ACC112 (cell line): ENCODE data around the gene ZNF618.

Source experiments
- H2AFZ ChIP-seq: fragments of 200-600 bp; sonication (generic); one replicate; pipeline ENCODE4 v1.6.0; 2017; ENCODE audit warnings: antibody characterized with exemption, low read length; ENCODE audit not compliant: unreplicated experiment
- H3K27ac ChIP-seq: fragments of 200-600 bp; sonication (generic); 2 replicates; pipeline ENCODE4 v1.5.1; 2014; ENCODE audit warnings: low read depth, mild to moderate bottlenecking, antibody characterized with exemption, low read length, moderate library complexity
- H3K27me3 ChIP-seq: fragments of 200-600 bp; sonication (generic); 2 replicates; pipeline ENCODE4 v1.6.1; 2014; ENCODE audit warnings: mild to moderate bottlenecking, antibody characterized with exemption, low read length, moderate library complexity, mixed read lengths; ENCODE audit not compliant: insufficient read depth
- H3K36me3 ChIP-seq: fragments of 200-600 bp; sonication (generic); 2 replicates; pipeline ENCODE4 v1.6.1; 2016; ENCODE audit warnings: mild to moderate bottlenecking, antibody characterized with exemption, low read length, moderate library complexity, mixed read lengths; ENCODE audit not compliant: insufficient read depth
- H3K4me1 ChIP-seq: fragments of 200-600 bp; sonication (generic); one replicate; pipeline ENCODE4 v1.6.1; 2016; ENCODE audit warnings: low read length, mixed read lengths; ENCODE audit not compliant: insufficient read depth, unreplicated experiment, control insufficient read depth
- H3K4me3 ChIP-seq: fragments of 200-600 bp; sonication (generic); 2 replicates; pipeline ENCODE4 v1.5.1; 2014; ENCODE audit warnings: mild to moderate bottlenecking, low read depth, low read length
- H3K79me2 ChIP-seq: fragments of 200-600 bp; sonication (generic); one replicate; pipeline ENCODE4 v1.6.0; 2016; ENCODE audit warnings: low read length; ENCODE audit not compliant: control insufficient read depth, unreplicated experiment, insufficient read depth

The ZNF618 gene

DNA sequence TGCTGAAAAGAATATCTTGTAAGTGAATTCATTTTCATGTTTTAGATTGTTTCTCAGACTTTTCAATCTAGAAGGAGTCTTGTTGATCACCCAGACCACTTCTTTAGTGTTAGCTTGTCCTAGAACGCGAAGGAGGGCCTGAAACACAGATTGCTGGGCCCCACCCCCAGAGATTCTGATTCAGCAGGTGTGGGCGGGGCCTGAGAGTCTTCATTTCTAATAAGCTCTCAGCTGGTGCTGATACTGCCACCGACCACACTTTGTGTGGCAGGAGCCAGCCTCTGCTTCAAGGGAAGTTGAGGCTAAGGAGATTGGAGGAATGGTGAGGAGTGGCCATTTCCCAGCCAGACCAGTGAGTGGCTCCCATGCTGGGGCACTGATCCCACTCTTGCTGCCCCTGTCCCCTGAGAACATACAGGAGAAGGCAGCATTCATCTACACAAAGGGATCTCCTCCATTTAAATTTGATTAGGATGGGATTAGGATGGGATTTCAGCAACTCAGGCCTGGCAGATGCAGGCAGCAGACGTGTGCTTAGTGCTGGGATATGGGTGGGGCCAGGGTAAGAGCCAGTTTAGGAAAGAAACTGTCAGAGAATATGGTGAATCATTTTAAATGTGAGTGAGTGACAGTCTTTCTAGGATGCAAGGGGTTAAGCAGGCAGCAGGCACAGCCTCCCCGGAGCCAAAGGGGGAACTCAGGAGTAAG lies 35.9 kb downstream of the ZNF618 start:
- Histone ChIP-seq H3K79me2 (peaks cover 2% of the 10 kb centered on the region), H3K4me3 (no peak overlapping the region), H3K4me1 (no peaks in the 10 kb centered on the region), H3K27me3 (no peaks in the 10 kb centered on the region), H2AFZ (no peak overlapping the region), H3K36me3 (no peaks in the 10 kb centered on the region), H3K27ac (no peak overlapping the region)

- Histone ChIP-seq H3K27me3 (no peaks in the 10 kb centered on the region), H3K27ac (no peak overlapping the region), H3K36me3 (no peaks in the 10 kb centered on the region), H3K79me2 (peaks cover 2% of the 10 kb centered on the region), H3K4me1 (no peaks in the 10 kb centered on the region), H2AFZ (no peak overlapping the region), H3K4me3 (no peak overlapping the region)
These were observed 36.7 kb downstream of the ZNF618 start for GRCh38 chr9:113912816-113913215.

- H3K4me1 ChIP-seq = no peaks in the 10 kb centered on the region
- no peak overlapping the region for H3K27ac ChIP-seq
- H3K79me2 ChIP-seq = peaks cover 2% of the 10 kb centered on the region
- H3K27me3 ChIP-seq = no peaks in the 10 kb centered on the region
- H3K36me3 ChIP-seq = no peaks in the 10 kb centered on the region
- no peak overlapping the region for H3K4me3 ChIP-seq
- H2AFZ ChIP-seq = no peak overlapping the region
These were observed 37.5 kb downstream of the ZNF618 start for GRCh38 chr9:113913426-113914195.

DNA sequence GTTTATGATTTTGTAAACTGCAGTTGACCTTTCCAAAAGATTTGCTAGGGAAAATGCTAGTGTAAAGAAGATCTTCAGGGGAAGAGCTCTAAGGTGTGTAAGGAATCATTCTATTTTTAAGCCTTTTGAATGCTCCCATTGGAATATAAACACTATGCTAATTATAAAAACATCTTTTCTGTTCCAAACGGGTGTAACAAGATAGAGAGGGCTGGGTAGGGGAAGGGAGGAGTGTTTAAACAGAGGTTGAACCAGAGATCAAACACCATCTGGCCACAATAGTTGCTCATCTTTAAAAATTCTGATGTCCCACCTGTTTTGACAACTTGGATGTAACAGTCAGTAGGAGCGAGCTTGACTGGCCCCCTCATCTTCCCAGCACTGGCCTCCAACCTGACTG lies 38.4 kb downstream of the ZNF618 start:
- Histone ChIP-seq H3K27me3 (no peaks in the 10 kb centered on the region), H3K27ac (no peak overlapping the region), H3K4me1 (no peaks in the 10 kb centered on the region), H3K79me2 (no peaks in the 10 kb centered on the region), H3K36me3 (no peaks in the 10 kb centered on the region), H2AFZ (no peak overlapping the region), H3K4me3 (no peak overlapping the region)

DNA sequence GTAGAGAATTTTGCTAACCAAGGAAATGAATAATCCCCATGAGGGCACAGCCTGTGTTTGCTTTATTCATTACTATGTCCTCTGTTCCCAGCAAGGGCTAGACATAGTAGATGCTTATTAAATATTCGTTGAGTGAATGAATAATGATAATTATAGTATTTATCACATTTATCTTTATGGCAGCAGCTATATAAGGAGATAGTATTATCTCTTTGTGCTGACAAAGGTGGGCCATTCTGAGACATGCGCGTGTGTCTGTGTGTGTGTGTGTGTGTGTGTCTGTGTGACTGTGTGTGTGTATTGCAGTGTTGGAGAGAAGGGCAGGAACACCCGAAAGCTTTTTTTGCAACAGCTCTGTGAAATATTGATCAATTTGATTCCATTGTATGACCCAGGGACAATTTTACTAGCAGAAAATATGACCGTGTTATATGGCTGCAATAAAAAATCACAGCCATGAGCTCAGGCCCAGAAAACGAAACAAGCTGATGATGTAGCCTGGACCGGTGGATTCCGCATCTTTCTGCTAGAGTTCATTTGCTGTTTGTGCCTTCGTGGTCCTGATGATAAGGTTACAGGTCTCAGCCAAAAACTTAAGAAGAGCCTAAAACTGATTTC lies 39.8 kb downstream of the ZNF618 start:
- Histone ChIP-seq H3K4me3 (no peak overlapping the region), H3K27me3 (no peaks in the 10 kb centered on the region), H3K4me1 (no peaks in the 10 kb centered on the region), H2AFZ (no peak overlapping the region), H3K27ac (no peak overlapping the region), H3K79me2 (peaks cover 3% of the 10 kb centered on the region), H3K36me3 (no peaks in the 10 kb centered on the region)

GRCh38 chr9:113916931-113917330 lies 40.8 kb downstream of the ZNF618 start:
- Histone ChIP-seq H3K36me3 (no peaks in the 10 kb centered on the region), H2AFZ (no peak overlapping the region), H3K4me1 (peaks cover 9% of the 10 kb centered on the region), H3K4me3 (no peak overlapping the region), H3K27ac (no peak overlapping the region), H3K27me3 (no peaks in the 10 kb centered on the region), H3K79me2 (peaks cover 3% of the 10 kb centered on the region)

DNA sequence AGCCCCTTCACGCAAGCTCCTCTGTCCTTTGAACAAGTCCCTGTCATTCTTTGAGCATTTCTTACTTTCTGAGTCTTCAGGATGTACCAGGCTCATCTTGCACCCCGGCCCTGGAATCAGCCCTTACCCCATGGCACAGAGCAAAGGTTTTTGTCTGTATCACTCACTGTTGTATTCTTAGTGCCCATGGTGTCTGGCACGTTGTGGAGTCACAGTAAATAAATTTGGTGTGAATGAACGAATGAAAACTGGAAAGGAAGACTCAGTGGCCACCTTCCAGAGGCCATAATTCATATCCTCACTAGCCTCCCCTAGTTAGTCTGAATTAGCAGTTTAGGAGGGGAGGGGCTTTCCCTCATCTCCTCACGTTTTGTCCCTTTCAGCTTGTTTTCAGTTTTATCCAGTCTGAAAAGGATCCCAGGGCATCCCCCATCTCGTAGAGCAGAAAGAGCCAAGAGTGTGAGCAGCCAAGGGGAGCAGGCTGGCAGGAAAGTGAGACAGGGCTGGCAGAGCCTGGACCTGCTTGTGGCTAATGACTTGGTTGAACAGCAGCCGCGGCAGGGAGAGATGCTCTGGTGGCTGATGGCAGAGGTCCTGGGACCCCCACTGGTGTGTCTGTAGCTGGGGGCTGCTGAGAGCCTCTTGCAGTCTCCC lies 42.7 kb downstream of the ZNF618 start:
- H3K27me3 ChIP-seq = no peaks in the 10 kb centered on the region
- H3K79me2 ChIP-seq = peaks cover 10% of the 10 kb centered on the region
- H3K27ac ChIP-seq = no peak overlapping the region
- no peak overlapping the region for H2AFZ ChIP-seq
- peaks cover 12% of the 10 kb centered on the region for H3K4me1 ChIP-seq
- H3K36me3 ChIP-seq = peaks cover 10% of the 10 kb centered on the region
- H3K4me3 ChIP-seq = no peak overlapping the region

GRCh38 chr9:113919382-113919781 lies 43.3 kb downstream of the ZNF618 start:
- Histone ChIP-seq H3K4me1 (peaks cover 12% of the 10 kb centered on the region), H3K4me3 (no peak overlapping the region), H3K27ac (no peak overlapping the region), H3K36me3 (peaks cover 10% of the 10 kb centered on the region), H3K27me3 (no peaks in the 10 kb centered on the region), H2AFZ (no peak overlapping the region), H3K79me2 (peaks cover 10% of the 10 kb centered on the region)

- Histone ChIP-seq H2AFZ (no peak overlapping the region), H3K4me3 (no peak overlapping the region), H3K27ac (no peak overlapping the region), H3K4me1 (peaks cover 12% of the 10 kb centered on the region), H3K27me3 (no peaks in the 10 kb centered on the region), H3K36me3 (peaks cover 10% of the 10 kb centered on the region), H3K79me2 (peaks cover 14% of the 10 kb centered on the region)
These were observed 43.8 kb downstream of the ZNF618 start for GRCh38 chr9:113919871-113920270.

GRCh38 chr9:113920872-113921271 lies 44.8 kb downstream of the ZNF618 start:
- Histone ChIP-seq H3K79me2 (peaks cover 15% of the 10 kb centered on the region), H3K27ac (no peak overlapping the region), H3K4me3 (no peak overlapping the region), H3K27me3 (no peaks in the 10 kb centered on the region), H3K4me1 (peaks cover 12% of the 10 kb centered on the region), H3K36me3 (peaks cover 10% of the 10 kb centered on the region), H2AFZ (no peak overlapping the region)
